GM19025 (cell line): Measurements from ENCODE around the gene PAQR7.
A peak's percentile ranks its signal among the peaks of the same experiment; 100 is the strongest.

Source experiments
- ATAC-seq: cut with Tn5 transposase; IDR thresholded peaks from one replicate; pipeline ENCODE4 v1.9.1; 2021; ENCODE audit warnings: mild to moderate bottlenecking, low read depth, moderate library complexity; ENCODE audit not compliant: unreplicated experiment

PAQR7 gene, protein sequence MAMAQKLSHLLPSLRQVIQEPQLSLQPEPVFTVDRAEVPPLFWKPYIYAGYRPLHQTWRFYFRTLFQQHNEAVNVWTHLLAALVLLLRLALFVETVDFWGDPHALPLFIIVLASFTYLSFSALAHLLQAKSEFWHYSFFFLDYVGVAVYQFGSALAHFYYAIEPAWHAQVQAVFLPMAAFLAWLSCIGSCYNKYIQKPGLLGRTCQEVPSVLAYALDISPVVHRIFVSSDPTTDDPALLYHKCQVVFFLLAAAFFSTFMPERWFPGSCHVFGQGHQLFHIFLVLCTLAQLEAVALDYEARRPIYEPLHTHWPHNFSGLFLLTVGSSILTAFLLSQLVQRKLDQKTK

DNA sequence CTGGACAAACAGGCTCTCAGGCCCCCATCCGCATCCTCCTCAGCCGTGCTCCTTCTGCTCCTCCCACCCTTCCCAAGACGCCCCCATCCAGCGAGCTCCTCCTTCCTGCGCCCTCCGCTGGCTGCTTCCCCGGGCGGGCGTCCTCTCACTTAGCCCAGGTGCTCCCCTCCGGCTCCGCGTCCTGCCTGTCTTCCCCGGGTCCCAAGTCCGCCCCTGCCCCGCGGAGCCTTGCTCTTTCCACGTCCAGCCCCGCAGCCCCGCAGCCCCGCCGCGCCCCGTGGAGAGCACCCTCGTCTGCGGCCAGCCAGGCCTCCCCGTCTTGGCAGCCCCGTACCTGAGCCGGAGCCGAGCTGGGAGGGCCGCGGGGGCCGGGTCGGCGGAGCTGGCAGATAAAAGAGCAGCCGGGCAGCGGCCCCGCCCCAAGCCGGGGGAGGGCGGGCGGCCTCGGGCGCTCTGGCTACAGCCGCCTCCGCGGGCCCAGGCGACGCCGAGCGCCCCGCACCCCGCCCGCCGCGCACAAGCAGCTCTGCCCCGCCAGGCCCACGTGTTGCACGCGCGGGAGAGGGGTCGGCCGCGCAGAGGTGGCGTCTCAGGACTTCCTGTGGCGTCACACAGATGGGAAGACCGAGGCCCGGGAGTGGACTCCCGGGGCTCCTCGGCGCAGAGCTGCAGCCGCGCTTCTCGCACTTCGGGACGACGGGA is at the start of gene PAQR7:
Gene PAQR7 (minus strand): TSS at position 555 of the 702 bp plus-strand sequence. CDS start 11,869 bp downstream, outside the sequence.
- peak; percentile 66 for ATAC-seq

DNA sequence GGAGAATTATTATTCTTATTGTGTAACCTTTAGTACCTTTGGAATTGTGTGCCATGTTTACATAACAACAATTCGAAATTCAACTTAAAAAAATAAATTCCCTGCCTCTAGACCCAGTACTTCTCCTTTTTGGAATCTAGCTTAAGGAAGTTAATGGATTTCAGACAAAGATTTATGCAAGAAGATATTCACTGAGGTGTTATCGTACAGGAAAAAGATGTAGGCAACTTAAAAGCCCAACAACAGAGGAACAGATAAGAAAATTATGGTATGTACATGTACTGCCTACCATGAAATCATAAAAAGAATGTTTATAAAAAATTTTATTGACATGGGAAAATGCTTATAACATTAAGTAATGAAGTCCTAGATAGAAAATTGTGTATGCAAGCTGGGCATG is 48.9 kb upstream of the PAQR7 start:
- no peak for ATAC-seq

DNA sequence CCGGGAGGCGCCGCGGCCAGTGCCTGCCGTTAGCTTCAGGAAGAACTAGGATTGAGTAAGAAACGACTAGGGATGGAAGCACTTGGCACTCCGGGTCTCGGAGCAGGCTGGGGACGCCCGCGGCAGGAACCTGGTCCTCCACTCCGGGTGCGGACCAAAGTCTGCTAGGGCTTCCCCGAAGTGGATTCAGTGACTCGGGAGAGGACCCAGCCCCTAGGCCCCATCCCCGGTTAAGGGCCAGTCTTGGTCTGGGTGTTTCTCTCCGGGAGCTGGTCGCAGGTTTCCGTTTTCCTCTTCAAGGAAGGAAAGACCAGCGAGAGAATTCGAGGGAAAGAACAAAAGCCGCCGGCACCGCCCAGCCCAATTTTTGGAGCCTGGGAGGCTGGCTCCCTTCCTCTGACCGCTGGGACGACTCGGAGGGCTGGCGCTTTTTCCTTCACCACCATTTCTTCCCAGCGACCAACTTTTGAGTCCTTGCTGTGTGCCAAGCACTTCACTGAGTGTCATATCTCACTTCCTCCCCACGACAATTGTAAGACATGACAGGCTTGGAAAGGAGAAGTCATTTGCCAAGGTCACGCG is 47.6 kb upstream of the PAQR7 start:
- ATAC-seq, result no peak

DNA sequence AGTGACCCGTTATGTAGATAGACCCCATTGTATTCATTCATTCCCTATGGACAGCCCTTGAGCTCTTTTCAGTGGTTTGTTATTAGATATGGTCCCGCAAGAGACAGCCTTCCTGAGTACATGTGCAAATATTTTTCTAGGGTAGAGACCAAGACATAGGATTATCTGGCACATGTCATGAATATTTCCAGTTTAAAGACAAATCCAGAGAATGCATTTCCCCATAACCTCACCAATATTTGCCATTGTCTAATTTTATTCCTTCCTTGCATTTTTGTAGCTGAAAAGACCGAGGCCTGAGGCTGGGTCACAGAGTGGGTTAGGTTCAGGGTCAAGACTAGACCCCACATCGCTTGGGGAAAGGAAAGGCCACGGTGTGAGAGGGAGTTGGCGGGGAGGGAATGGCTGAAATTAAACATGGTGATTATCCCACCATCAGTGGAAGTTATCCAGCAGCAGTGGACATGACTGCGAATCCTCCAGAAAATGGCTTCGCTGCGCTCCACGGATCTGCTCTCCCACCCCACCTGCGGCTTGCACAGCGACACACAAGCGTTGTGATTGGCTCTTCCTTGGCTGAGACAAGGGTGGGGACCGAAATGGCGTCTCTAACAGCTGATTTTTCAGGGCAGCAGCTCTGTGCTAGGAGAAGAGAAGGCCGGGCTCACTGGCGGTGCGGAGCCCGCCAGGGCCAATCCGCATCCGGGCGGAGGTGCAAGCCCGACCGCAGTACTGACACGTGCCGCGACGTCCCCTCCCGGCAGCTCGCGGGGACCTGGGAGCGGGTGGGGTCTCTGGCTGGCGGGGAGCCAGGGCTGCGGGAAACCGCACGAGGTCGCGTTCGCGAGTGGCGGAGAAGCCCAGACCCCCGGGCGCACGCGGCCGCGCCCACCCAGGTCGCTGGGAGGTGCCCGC is 46.8 kb upstream of the PAQR7 start:
- no peak for ATAC-seq

DNA sequence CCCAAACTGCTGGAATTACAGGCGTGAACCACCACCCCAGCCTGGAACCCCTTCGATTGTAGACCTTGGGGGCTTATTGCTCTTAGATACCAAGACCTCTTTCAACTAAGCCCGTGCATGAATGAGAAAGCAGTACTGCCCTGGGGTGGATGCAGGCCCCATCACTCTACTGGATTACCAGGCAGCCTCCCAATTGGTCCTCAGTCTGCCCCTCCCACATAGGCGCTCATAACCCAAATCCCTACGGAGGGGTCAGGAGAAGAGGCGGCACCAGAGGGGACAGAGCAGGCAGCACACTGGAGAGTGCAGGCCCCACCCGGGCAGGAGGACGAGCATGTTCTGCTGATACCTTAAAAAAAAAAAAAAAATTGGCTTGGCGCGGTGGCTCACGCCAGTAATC is 43.1 kb upstream of the PAQR7 start:
- ATAC-seq, result no peak

DNA sequence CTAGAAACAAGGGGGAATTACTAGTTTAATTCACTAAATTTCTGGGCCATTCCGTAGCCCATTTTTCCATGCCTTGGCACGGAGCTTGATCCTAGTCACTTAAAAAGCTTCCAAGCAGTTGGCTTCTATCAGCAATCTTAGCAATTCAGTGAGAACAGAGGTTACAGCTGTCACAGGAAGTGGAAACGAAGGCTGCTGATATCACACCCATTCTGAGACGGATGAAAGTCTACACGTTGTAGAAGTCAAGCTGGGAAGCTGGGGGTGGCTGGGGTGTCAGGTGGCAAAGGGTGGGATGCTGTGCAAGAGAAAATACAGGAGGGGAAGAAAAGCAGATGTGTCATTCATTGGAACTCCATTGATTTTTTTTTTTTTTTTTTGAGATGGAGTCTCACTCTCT is 42.5 kb upstream of the PAQR7 start:
- ATAC-seq, result no peak

DNA sequence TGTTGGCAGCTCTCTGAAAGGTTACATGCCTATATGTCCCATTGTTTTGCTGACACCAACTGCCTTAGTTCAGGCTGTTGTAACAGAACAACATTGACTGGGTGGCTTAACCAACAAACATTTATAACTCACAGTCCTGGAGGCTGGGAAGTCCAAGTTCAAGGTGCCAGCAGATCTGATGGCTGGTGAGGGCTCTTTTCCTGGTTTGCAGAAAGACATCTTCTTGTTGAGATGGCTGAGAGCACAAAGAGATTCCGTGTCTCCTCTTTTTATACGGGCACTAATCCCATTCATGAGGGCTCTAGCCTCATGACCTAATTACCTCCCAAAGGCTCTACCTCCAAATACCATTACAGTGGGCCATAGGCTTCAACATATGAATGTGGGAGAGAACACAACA is 41.0 kb upstream of the PAQR7 start:
- ATAC-seq, result no peak

DNA sequence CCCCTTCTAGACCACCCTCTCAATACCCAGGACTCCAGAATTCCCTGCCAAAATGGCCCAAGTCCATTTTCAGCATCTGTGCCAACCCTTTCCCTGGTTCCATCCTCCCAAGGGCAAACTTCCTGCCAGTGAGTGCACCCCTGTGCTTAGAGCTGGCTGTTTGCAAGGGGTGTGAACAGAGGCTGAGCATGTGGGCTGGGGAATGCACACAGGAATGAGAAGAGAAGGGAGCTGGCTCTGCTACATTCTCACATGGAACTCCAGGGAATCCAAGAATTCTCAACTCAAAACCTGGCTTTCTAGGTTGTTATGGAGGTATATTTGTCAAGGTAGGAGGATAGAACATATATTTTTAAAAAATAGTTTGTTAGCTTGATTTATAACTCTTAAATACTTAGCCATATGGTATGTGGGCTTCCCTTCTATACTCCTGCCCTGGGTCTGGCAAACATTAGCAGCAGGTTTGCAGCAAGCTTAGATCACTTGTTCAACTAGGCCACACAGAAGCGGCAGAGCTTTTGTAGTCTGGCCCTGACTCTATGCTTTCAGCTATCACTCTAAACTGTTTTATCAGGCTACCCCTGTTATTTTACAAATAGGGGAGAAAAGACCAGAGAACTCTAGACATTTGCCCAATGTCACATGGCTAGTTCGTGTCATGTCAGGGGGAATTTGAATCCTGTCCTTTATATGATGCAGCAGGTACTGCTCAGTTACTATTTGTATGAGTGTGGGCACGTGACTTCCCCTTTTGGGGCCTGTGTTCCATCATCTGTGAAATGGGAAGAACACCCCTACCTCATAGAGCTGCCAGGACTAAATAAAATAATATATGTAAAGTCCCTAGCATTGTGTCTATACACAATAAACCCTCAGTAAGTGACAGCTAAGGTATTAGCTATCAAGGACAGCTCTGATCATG is 38.8 kb upstream of the PAQR7 start:
- ATAC-seq, result no peak

DNA sequence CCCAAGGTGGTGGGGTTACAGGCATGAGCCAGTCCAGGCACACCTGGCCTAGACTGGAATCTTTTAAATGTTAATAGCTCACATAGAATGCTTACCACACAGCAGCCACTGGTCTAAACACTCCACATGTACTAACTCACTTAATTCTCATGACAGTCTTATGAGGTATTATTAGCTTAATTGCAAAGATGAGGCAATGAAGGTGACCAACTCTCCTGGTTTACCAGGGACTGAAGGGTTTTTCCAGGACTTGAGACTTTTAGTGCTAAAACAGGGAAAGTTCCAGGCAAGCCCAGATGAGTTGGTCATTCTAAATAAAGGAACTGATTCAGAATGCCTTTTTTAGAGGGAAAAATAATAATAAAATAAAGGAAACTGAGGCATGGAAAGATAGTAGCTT is 37.7 kb upstream of the PAQR7 start:
- ATAC-seq, result no peak

DNA sequence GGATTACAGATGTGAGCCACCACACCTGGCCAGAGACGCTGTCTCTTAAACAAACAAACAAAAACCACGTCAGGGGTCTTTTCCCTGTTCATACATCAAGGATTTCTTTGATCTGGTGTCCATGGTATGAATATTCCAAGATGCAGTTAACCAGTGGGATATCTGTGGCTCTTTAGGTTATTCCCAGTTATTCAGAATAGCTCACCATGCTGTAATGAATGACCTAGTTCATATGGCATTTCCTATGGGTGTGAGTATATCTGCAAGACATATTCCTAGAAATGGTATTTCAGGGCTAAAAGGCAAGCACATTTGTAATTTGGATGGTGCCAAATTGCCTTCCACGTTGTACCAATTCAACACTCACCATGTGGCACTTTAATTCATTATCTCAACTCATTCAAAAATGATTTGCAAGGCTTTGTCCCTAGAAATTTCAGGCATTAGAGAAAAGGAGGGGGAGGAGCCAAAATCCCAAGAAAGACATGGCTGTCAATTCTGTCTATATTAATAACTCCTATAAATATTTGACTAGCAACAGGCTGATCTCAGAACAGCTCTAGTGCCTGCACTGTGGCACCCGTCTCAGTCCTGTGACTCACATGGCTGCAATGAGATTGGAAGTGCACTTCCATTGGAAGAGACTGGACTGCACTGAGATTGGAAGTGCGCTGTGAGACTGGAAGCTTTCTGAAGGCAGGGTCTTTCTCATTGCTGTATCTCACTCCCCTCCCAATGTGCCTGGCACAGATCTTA is 36.7 kb upstream of the PAQR7 start:
- ATAC-seq, result no peak

DNA sequence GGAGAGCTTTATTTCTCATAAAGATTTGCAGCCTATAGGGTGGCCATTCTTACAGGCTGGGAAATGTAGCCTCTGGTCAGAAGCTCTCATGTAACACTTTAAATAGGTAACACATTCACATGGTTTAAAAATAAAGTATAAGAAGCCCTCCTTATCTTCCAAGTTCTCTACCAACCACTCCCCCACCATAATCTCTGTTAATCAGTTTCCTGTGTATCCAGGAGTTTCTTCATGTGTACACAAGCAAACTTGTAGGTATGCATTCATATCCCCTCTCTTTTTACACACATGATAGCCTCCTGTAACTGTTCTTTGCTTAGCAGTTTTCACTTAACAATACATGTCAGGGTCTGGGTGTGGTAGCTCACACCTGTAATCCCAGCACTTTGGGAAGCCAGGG is 35.7 kb upstream of the PAQR7 start:
- no peak for ATAC-seq

DNA sequence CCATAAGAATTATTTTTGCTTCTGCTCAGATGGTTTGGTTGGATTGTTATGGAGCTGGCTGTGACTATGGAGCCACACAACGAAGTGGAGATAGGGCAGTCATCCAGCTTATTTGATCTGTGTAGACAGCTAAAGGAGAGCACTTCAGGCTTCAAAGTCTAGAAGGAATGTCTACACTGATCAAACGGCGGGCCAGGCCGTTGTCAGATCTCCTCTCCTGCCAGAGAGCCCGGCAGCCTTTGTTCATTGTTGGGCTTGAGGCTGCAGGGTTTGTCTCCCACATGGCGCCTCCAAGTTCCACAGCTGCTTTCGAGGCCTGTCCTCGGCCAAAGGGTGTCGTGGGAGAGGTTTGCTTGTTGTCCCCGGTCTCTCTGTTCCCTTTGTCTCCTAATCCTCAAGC is 33.5 kb upstream of the PAQR7 start:
- ATAC-seq, result no peak

DNA sequence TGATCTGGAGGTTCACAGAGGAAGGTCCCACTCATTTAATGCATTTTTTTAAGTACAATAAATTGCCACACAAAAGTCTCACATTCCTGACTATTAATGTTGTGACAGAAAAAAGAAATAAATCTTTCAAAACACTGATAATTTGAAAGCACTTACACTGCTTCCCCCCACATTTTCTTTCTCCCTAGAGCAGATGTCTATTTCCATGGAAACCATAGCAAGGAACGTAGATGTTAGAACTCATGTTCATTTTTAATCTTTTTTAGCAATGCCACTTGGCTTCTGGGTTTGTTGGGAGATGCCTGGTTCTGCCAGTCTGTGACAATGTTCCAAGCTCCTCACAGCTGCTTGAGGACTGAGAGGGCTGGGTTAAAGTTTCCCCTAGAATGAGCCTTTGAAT is 32.7 kb upstream of the PAQR7 start:
- no peak for ATAC-seq

DNA sequence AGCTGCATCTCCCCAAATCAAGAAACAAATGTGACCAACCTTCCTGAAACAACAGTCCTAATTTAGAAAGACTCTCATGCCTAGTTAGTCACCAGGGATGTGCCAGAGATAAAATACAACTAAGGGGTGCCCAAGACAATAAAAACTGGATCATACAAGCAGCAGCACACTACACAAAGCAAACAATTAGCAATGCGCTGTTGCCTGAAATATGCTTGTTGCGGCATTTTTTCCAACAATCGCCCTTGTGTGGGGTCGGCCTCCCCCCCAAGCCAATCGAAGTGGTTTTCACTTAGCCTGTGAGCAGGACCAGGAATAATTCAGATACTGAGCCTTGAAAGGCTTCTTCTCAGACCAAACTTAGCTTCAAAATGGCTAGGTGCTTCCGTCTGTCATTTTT is 32.1 kb upstream of the PAQR7 start:
- ATAC-seq, result no peak

DNA sequence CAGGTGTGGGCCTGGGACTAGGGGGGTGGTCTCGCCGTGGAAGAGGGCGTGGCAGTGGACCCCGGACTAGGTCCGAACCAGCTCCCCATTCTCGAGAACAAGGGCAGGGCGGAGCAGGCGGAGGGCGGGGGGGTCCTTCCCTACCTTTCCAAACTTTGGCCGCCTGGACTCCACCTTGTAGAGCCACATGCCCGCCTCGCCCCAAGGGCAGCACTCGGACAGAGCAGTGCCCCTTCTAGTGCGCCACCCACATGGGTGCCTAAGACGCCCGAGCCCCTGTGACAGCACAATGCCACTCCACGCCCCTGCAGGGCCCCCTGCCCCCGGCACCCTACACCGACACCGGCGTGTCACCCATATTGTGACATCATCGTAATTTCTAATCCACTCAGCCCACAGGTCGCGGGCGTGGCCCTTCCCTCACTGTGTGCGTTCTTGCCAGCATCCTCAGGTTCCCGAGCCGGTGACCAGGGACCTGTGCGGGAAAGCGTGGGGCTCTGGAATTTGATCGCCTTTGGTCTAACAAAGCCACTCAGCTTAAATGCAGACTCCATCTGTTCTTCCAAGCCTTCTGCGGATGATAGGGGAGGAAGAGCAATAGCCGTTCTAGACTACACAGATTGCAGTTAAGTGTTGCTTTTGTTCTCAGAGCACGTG is 31.3 kb upstream of the PAQR7 start:
- peak; percentile 2 for ATAC-seq

DNA sequence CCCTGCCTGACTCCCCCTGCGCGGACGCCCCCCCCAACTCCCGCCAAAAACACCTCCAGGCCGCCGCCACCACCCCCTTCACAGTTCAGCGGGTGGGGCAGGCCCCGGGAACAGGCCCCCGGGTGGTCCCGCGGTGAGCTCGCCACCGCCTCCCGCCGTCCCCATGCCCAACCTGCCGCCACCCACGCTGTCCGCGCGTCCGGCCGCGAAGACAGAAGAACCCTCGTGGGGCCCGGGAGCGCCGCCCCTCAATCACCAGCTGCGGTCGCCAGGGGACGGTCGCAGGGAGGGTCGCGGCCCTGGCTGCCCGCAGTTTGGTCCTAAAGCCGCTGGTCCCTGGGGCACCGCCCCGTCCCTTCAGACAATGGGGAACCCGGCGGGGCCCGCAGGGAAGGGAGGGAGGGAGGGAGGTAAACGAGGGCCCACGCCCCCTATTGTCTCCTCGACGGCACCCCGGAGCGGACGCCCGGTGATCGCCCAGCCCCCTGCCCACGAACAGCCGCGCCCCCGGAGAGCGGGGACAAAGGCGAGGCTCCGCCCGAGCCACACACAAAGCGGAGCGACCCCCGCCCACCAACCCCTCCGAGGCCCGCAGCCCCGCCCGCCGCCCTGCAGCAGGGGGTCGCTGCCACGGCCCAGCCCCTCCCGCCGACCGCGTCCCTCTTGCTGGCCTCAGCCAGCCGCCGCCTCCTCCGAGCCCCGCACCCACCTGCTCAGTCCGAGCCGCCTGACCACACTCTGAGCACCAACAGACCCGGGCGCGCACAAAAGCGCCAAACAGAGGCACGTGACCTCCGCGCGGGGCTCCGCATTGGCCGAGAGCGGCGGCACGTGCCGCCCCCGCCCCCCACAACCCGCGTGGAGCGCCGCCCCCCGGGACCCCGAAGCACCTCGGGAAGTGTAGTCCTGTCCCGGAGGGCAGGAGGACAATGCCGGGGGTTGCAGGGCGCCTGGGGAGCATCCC is 30.5 kb upstream of the PAQR7 start, which contains the start of gene STMN1:
Gene STMN1 (minus strand): TSS at position 740 of the 964 bp plus-strand sequence. CDS start 1,743 bp downstream, outside the sequence.
- ATAC-seq, result peak; percentile 56
